A549 (cell line): ENCODE results near the gene ATG4D. TPM values are rescaled to one million over a fixed set of nuclear protein-coding genes. Genes with fewer than 3 reads are reported as not detected.
A peak's percentile ranks its signal among the peaks of the same experiment; 100 is the strongest.

Source experiments
- ATAC-seq, 2 experiments: fragments of 200-7000 bp in 1 of 2; fragments of >200 bp in 1 of 2; cut with Nextera tagmentation in 1 of 2; cut with Tn5 transposase in 1 of 2; 3 replicates each; pipeline versions ENCODE4 v1.8.0 to v1.9.1; 2018 to 2020; ENCODE audit warnings: mild to moderate bottlenecking in 1 of 2, moderate library complexity in 1 of 2
- CTCF ChIA-PET: fragments of 300-600 bp; sonication (Branson Sonifier 250); formaldehyde crosslinking; extraction: SDS; loops from one replicate; lab custom pipeline; 2021; ENCODE audit warnings: antibody characterized with exemption, inconsistent platforms; lab: Yijun Ruan, JAX
- POLR2A ChIA-PET: fragments of 350-600 bp; formaldehyde crosslinking; extraction: SDS; loops from one replicate; lab custom pipeline; 2021; ENCODE audit warnings: antibody characterized with exemption, inconsistent platforms; lab: Yijun Ruan, JAX
- DNase-seq, 2 experiments: peaks; one replicate each; pipeline versions ENCODE4 v3.0.0 to v3.0.0-alpha.2; 2011 to 2016; ENCODE audit warnings: low read depth in 1 of 2, low spot score in 1 of 2
- FAIRE-seq: peaks from 2 replicates; lab custom pipeline; 2011; peaks lifted over from hg19 to GRCh38; lab: Jason Lieb, UNC
- H3K27ac ChIP-seq, 2 experiments: fragments of >200 bp; sonication (Bioruptor Twin); formaldehyde crosslinking; 3 replicates each; pipeline ENCODE4 v1.5.1; 2016 to 2017
- H3K4me1 ChIP-seq: fragments of >200 bp; sonication (Bioruptor Twin); formaldehyde crosslinking; 3 replicates; pipeline ENCODE4 v1.6.1; 2016
- H3K4me2 ChIP-seq: fragments of >200 bp; sonication (Bioruptor Twin); formaldehyde crosslinking; 3 replicates; pipeline ENCODE4 v1.6.1; 2016
- H3K4me3 ChIP-seq: fragments of >200 bp; sonication (Bioruptor Twin); formaldehyde crosslinking; 3 replicates; pipeline ENCODE4 v1.5.1; 2016
- H3K9me3 ChIP-seq: fragments of >200 bp; sonication (Bioruptor Twin); formaldehyde crosslinking; 3 replicates; pipeline ENCODE4 v1.6.1; 2016
- BHLHE40 ChIP-seq: IDR thresholded peaks from 2 replicates; pipeline ENCODE4 v1.6.1; 2012; ENCODE audit warnings: low read depth, low read length, inconsistent platforms
- FOSB ChIP-seq: fragments of 250-450 bp; sonication (Bioruptor Pico); IDR thresholded peaks from 2 replicates; pipeline ENCODE4 v1.5.0; 2020; ENCODE audit warnings: mild to moderate bottlenecking, moderate library complexity
- HEYL ChIP-seq: fragments of 250-450 bp; sonication (Bioruptor Pico); IDR thresholded peaks from 2 replicates; pipeline ENCODE4 v1.8.0; 2021; ENCODE audit warnings: mild to moderate bottlenecking, moderate library complexity
- JUN ChIP-seq, 2 experiments: fragments of >200 bp; sonication (Bioruptor Twin); formaldehyde crosslinking; IDR thresholded peaks; 2 replicates in 1 of 2; 3 replicates in 1 of 2; pipeline ENCODE4 v1.6.1; 2016 to 2017
- MAFK ChIP-seq: fragments of 450-650 bp; IDR thresholded peaks from 2 replicates; pipeline ENCODE4 v1.6.1; 2014; ENCODE audit not compliant: partially characterized antibody
- MAZ ChIP-seq: fragments of 150-350 bp; IDR thresholded peaks from 2 replicates; pipeline ENCODE4 v1.6.1; 2014; ENCODE audit warnings: antibody characterized with exemption, low read depth, low read length, borderline replicate concordance
- MYC ChIP-seq: IDR thresholded peaks from 2 replicates; pipeline ENCODE4 v1.6.1; 2012; ENCODE audit warnings: mild to moderate bottlenecking, inconsistent platforms, low read length, improper control_type of control experiment, borderline replicate concordance
- PHF8 ChIP-seq: fragments of 200-600 bp; sonication (generic); IDR thresholded peaks from 2 replicates; pipeline ENCODE4 v1.6.1; 2016; ENCODE audit warnings: low read depth, mild to moderate bottlenecking, antibody characterized with exemption, moderate library complexity, borderline replicate concordance
- POLR2AphosphoS2 ChIP-seq: conservative IDR thresholded peaks from 2 replicates; pipeline ENCODE4 v1.6.1; 2012; ENCODE audit warnings: low read length, improper control_type of control experiment, inconsistent platforms
- RARB ChIP-seq: fragments of 250-450 bp; sonication (Bioruptor Pico); IDR thresholded peaks from 2 replicates; pipeline ENCODE4 v1.8.0; 2021; ENCODE audit warnings: mild to moderate bottlenecking, moderate library complexity
- RCOR1 ChIP-seq: fragments of 150-350 bp; IDR thresholded peaks from 2 replicates; pipeline ENCODE4 v1.6.1; 2014; ENCODE audit warnings: antibody characterized with exemption, low read length, low read depth
- SREBF2 ChIP-seq: fragments of 450-650 bp; IDR thresholded peaks from 2 replicates; pipeline ENCODE4 v1.6.1; 2014; ENCODE audit warnings: mild to moderate bottlenecking, moderate library complexity
- TFCP2L1 ChIP-seq: fragments of 250-450 bp; sonication (Bioruptor Pico); IDR thresholded peaks from 2 replicates; pipeline ENCODE4 v1.5.0; 2021; ENCODE audit warnings: mild to moderate bottlenecking
- ZFP36 ChIP-seq: fragments of 450-650 bp; IDR thresholded peaks from 2 replicates; pipeline ENCODE4 v1.6.1; 2014; ENCODE audit warnings: borderline replicate concordance; ENCODE audit not compliant: partially characterized antibody
- ZNF302 ChIP-seq: fragments of 250-450 bp; sonication (Bioruptor Pico); IDR thresholded peaks from 2 replicates; pipeline ENCODE4 v1.9.0; 2021; ENCODE audit warnings: inconsistent platforms, mild to moderate bottlenecking, moderate library complexity
- WGBS: methylation state at CpG from one replicate; pipeline ENCODE4 v1.1.6; 2017; ENCODE audit errors: missing lambda C conversion rate; 5-methylcytosine and 5-hydroxymethylcytosine counted together
- polyA plus RNA-seq, 4 experiments: library from polyadenylated mRNA; depleted of rRNA in 3 of 4; stranded (reverse); fragments of >200 nt; fragmentation: RNase III in 1 of 4; extraction: RNeasy Plus Mini Kit Qiagen cat#74134 plus additional on column Dnase treatment in 1 of 4; gene quantifications; 2 replicates in 3 of 4; 3 replicates in 1 of 4; pipeline ENCODE4 v1.2.3, GENCODE V29; 2011 to 2017
- TF ChIP-seq, protein P1 (sequence below): fragments of >200 bp; sonication (Bioruptor Twin); formaldehyde crosslinking; IDR thresholded peaks from 3 replicates; pipeline ENCODE4 v1.5.1; 2016
- TF ChIP-seq, protein P2 (sequence below): IDR thresholded peaks from 2 replicates; pipeline ENCODE4 v1.6.1; 2012
- TF ChIP-seq, protein P3 (sequence below): fragments of 150-350 bp; IDR thresholded peaks from 2 replicates; pipeline ENCODE4 v1.6.1; 2014; ENCODE audit warnings: low read depth, mild to moderate bottlenecking, low read length
- TF ChIP-seq, protein P4 (sequence below): fragments of >200 bp; sonication (Bioruptor Twin); formaldehyde crosslinking; IDR thresholded peaks from 3 replicates; pipeline ENCODE4 v1.6.1; 2016

The ATG4D gene
- polyA plus RNA-seq, 2 of the 4 experiments (the other 2 are of a cell fraction) = 7.3 to 10.7 TPM

DNA sequence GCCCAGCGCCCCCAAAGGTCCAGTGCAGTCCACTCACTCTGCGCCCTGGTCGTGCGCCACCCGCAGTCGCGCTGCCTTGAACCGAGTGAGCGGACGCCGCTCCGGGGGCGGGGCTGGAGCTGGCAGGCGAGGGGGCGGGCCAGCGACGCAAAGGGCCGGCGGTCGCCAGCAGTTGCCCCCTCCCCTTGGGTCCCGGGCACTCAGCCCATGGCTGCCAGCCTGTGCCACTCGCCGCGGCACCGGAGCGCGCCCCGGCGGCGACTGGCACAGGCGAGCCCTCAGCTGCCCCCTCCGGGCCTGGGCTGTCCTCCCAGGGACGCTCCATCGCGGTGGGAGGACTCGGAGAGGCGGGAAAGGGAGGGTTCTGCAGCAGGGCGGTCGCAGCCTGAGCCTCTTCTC is 26.3 kb upstream of the ATG4D start, which contains the start of gene S1PR5:
Gene S1PR5, minus strand, starts transcription at position 87 of the 399 bp plus-strand sequence. CDS start 2,436 bp downstream, outside the sequence.
- FAIRE-seq (no peak), DNase-seq (peak; percentile 35), ATAC-seq (peak; percentile 73 to 86)
- peaks cover 11% of the 10 kb centered on the region; the same call in 1 of the 3 replicates for H3K4me1 ChIP-seq
- H3K9me3 ChIP-seq = no peaks in the 10 kb centered on the region
- H3K4me2 ChIP-seq = peak within 1 kb of the TSS; percentile 99
- POLR2A ChIA-PET = interaction anchor here (0.6 kb wide), 1 partner anchor 14 kb away, joined by 3 read pairs; no protein-coding TSS in a partner anchor
- no CpG with 5 or more reads among the region's 39 CpGs for WGBS
- CTCF ChIA-PET = interaction anchor here (1.2 to 2.7 kb wide), 5 partner anchors 12 to 42 kb away, joined by 3 to 9 read pairs (median 7); no protein-coding TSS in a partner anchor
- TF ChIP-seq, protein P1, sequence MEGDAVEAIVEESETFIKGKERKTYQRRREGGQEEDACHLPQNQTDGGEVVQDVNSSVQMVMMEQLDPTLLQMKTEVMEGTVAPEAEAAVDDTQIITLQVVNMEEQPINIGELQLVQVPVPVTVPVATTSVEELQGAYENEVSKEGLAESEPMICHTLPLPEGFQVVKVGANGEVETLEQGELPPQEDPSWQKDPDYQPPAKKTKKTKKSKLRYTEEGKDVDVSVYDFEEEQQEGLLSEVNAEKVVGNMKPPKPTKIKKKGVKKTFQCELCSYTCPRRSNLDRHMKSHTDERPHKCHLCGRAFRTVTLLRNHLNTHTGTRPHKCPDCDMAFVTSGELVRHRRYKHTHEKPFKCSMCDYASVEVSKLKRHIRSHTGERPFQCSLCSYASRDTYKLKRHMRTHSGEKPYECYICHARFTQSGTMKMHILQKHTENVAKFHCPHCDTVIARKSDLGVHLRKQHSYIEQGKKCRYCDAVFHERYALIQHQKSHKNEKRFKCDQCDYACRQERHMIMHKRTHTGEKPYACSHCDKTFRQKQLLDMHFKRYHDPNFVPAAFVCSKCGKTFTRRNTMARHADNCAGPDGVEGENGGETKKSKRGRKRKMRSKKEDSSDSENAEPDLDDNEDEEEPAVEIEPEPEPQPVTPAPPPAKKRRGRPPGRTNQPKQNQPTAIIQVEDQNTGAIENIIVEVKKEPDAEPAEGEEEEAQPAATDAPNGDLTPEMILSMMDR = peak; percentile 7; the same call in 1 of the 3 replicates
- TF ChIP-seq MAFK = no peak
- peak; percentile 24; the same call in 1 of the 2 replicates for TF ChIP-seq PHF8
- peak within 1 kb of the TSS; percentile 72 to 93 for H3K27ac ChIP-seq
- H3K4me3 ChIP-seq = peak within 1 kb of the TSS; percentile 92

DNA sequence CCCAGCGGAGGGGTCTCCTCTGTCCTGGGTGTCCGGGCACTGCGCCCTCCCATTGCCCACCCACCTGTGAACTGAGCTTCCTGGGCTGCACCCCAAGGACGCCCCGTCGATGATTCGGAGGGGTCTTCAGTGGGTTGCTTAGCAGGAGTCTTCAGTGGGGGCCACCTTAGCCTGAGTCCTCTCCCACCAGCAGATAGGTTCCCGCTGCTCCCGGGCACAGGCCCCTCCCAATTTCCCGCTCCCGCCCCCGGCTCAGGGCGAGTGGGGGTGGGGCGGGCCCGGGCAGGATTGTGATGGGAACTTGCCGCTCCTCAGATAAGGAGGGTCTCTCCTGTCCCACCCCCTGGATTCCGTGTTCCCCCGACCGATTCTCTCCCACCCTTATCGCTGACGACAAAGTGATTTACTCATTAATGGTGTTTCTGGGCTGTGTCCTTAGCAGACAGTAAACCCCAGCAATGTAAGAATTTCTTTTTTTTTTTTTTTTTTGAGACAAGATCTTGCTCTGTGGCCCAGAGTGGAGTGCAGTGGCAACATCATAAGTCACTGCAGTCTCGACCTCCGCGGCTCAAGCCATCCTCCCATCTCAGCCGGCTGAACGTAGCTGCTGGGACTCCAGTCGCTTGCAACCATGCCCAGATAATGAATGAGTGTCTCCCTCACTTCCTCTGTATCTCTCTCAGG is 25.8 kb upstream of the ATG4D start:
- Histone ChIP-seq H3K27ac (peak overlapping the region; percentile 72 to 93), H3K4me2 (peak overlapping the region; percentile 99), H3K4me3 (peak overlapping the region; percentile 92), H3K4me1 (peaks cover 11% of the 10 kb centered on the region; the same call in 1 of the 3 replicates), H3K9me3 (no peaks in the 10 kb centered on the region)
- ATAC-seq (peak; percentile 75 to 82), DNase-seq (peak; percentile 45 to 62), FAIRE-seq (no peak)
- ChIA-PET CTCF (interaction anchor here (1.5 to 2.7 kb wide), 4 partner anchors 12 to 41 kb away, joined by 3 to 9 read pairs (median 8); no protein-coding TSS in a partner anchor), POLR2A (interaction anchor here (0.6 to 0.7 kb wide), 3 partner anchors 12 to 14 kb away, joined by 3 to 13 read pairs (median 3); no protein-coding TSS in a partner anchor)
- no peak for TF ChIP-seq TFCP2L1 (CRISPR knock-in tag)
- TF ChIP-seq BHLHE40 = no peak
- TF ChIP-seq, protein P2, sequence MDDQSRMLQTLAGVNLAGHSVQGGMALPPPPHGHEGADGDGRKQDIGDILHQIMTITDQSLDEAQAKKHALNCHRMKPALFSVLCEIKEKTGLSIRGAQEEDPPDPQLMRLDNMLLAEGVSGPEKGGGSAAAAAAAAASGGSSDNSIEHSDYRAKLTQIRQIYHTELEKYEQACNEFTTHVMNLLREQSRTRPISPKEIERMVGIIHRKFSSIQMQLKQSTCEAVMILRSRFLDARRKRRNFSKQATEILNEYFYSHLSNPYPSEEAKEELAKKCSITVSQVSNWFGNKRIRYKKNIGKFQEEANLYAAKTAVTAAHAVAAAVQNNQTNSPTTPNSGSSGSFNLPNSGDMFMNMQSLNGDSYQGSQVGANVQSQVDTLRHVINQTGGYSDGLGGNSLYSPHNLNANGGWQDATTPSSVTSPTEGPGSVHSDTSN = no peak
- WGBS = 3% methylated on average over 20 of the region's 27 CpGs

DNA sequence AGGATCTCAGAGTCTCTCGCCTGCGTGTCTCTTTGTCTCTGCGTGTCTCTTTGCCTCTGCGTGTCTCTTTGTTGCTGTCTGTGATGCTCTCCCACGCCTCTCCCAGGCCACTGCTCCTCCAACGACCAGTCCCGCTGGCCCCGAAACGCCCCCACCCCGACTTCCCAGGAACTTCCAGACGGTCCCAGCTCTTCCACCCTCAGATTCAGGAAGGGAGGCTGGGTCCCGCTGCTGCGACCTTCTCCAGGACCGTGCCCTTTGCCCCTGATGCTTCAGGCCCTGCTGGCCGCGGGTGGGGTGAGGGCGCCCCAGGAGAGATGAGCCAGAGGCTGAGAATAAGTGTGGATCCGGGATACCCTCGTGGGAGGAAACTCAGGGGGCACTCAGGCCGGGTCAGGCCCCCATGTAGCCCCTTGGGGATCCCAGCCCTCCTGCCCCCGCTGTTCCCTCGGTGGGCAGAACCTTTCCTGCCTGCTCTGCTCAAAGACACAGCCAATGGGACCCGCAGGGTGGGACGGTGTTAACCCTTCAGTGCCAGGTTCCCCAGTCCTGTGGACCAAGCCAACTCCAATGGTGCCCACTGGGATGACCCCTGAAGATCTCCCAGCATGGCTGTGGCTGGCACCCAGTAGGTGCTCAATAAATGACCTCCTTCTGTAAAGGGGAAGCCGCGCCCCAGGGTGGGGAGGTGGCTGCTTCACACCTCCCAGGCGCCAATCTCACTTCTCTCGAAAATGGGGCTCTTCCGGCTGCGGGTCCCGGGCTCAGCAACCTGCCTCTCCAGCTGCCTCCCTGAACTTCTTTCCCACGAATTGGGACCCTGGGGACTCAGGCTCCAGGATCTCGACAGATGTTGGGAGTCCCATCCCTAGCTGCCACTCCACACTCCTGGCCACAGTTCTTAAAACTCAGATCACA is 25.0 kb upstream of the ATG4D start:
- Histone ChIP-seq H3K9me3 (no peaks in the 10 kb centered on the region), H3K4me3 (no peak overlapping the region; the same call in 2 of the 3 replicates), H3K4me1 (peaks cover 11% of the 10 kb centered on the region; the same call in 1 of the 3 replicates), H3K4me2 (peak overlapping the region; percentile 99), H3K27ac (peak overlapping the region in 1 of 2 experiments; percentile 93; a peak in 3 of 6 replicates)
- no peak for FAIRE-seq
- ATAC-seq = peak in 1 of 2 experiments; percentile 20; a peak in 3 of 6 replicates
- WGBS = 53% methylated on average over 24 of the region's 33 CpGs
- no peak for DNase-seq
- ChIA-PET CTCF (interaction anchor here (0.8 to 1.6 kb wide), 5 partner anchors 8 to 97 kb away, joined by 3 to 7 read pairs (median 3); no protein-coding TSS in a partner anchor), POLR2A (interaction anchor here (0.7 kb wide), 1 partner anchor 13 kb away, joined by 13 read pairs; no protein-coding TSS in a partner anchor)
- TF ChIP-seq JUN (IDR thresholded peaks at IDR 0.05) = no peak
- TF ChIP-seq RARB (CRISPR knock-in tag) = no peak
- TF ChIP-seq MAZ = no peak
- no peak for TF ChIP-seq FOSB (CRISPR knock-in tag)
- TF ChIP-seq, protein P3, sequence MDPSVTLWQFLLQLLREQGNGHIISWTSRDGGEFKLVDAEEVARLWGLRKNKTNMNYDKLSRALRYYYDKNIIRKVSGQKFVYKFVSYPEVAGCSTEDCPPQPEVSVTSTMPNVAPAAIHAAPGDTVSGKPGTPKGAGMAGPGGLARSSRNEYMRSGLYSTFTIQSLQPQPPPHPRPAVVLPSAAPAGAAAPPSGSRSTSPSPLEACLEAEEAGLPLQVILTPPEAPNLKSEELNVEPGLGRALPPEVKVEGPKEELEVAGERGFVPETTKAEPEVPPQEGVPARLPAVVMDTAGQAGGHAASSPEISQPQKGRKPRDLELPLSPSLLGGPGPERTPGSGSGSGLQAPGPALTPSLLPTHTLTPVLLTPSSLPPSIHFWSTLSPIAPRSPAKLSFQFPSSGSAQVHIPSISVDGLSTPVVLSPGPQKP = no peak
- TF ChIP-seq, protein P1 = no peak
- TF ChIP-seq, protein P4, sequence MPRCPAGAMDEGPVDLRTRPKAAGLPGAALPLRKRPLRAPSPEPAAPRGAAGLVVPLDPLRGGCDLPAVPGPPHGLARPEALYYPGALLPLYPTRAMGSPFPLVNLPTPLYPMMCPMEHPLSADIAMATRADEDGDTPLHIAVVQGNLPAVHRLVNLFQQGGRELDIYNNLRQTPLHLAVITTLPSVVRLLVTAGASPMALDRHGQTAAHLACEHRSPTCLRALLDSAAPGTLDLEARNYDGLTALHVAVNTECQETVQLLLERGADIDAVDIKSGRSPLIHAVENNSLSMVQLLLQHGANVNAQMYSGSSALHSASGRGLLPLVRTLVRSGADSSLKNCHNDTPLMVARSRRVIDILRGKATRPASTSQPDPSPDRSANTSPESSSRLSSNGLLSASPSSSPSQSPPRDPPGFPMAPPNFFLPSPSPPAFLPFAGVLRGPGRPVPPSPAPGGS = no peak
- no peak for TF ChIP-seq SREBF2
- TF ChIP-seq RCOR1 = no peak
- no peak for TF ChIP-seq ZNF302
- no peak for TF ChIP-seq HEYL (CRISPR knock-in tag)
- no peak for TF ChIP-seq MYC
- no peak for TF ChIP-seq TFCP2L1 (CRISPR knock-in tag)
- TF ChIP-seq ZFP36 = no peak
- no peak for TF ChIP-seq MAFK
- TF ChIP-seq POLR2AphosphoS2 = no peak
- TF ChIP-seq PHF8 = no peak
